Activated T-cell treated with anti-CD3 and anti-CD28 coated beads, Interleukin-2, amount 50 U/mL, for 24 hours (primary cell): ENCODE data around the gene MARK2.

ENCODE experiments used
- DNase-seq: peaks from one replicate; pipeline ENCODE4 v3.0.0-alpha.2; 2020
- H3K27ac Mint-ChIP-seq: 2 replicates; pipeline ENCODE4 v1.8.0; 2020; ENCODE audit warnings: mild to moderate bottlenecking, mixed read lengths
- H3K27me3 Mint-ChIP-seq: 2 replicates; pipeline ENCODE4 v1.8.0; 2020; ENCODE audit warnings: mixed read lengths
- H3K36me3 Mint-ChIP-seq: 2 replicates; pipeline ENCODE4 v1.8.0; 2020; ENCODE audit warnings: low read depth, mixed read lengths
- H3K4me1 Mint-ChIP-seq: 2 replicates; pipeline ENCODE4 v1.8.0; 2020; ENCODE audit warnings: low read depth, mixed read lengths
- H3K4me3 Mint-ChIP-seq: 2 replicates; pipeline ENCODE4 v1.8.0; 2020; ENCODE audit warnings: mild to moderate bottlenecking, moderate library complexity, mixed read lengths
- H3K9me3 Mint-ChIP-seq: 2 replicates; pipeline ENCODE4 v1.8.0; 2020; ENCODE audit warnings: mixed read lengths

MARK2 gene

DNA sequence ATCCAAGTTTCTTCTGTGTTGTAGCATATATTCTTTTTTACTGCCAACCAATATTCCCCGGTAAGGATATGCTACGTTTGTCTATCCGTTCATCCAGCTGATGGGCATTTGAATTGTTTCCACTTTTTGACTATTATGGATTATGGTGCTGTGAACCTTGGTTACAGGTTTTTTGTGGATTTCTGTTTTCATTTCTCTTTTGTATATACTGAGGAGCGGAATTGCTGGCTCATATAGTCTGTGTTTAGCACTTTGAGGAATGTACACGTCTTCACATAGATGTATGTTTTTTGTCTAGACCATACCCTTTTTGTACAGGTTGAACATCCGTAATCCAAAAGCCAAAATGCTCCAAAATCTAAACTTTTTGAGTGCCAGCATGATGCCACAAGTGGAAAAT lies 54.4 kb downstream of the MARK2 start:
- H3K27ac Mint-ChIP-seq = no peak overlapping the region
- no peak overlapping the region for H3K4me3 Mint-ChIP-seq
- H3K36me3 Mint-ChIP-seq = peaks cover 65% of the 10 kb centered on the region
- no peak for DNase-seq
- no peaks in the 10 kb centered on the region for H3K27me3 Mint-ChIP-seq
- peaks cover 60% of the 10 kb centered on the region for H3K4me1 Mint-ChIP-seq
- no peaks in the 10 kb centered on the region for H3K9me3 Mint-ChIP-seq

DNA sequence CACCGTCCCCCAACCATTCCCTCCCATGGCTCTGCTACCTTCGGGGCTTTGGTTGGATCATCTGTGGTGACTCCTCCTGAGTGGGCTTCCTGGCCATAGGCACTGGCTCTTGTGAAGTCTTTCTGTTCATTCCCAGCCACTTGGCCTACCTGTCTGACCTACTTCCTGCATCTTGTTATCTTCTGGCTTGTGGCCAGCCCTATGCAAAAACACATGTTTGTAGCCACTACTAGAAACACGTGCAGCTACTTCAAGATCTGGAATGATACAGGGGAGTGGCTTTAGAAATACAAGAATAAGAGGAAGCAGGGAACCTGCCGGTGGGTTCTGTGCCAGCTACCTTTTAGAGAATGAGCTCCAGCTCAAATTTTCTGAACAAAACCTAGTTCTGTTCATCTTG lies 57.2 kb downstream of the MARK2 start:
- peaks cover 85% of the 10 kb centered on the region for H3K36me3 Mint-ChIP-seq
- peaks cover 33% of the 10 kb centered on the region for H3K4me1 Mint-ChIP-seq
- H3K4me3 Mint-ChIP-seq = no peak overlapping the region
- H3K27me3 Mint-ChIP-seq = no peaks in the 10 kb centered on the region
- H3K27ac Mint-ChIP-seq = no peak overlapping the region
- no peaks in the 10 kb centered on the region for H3K9me3 Mint-ChIP-seq
- DNase-seq = no peak

DNA sequence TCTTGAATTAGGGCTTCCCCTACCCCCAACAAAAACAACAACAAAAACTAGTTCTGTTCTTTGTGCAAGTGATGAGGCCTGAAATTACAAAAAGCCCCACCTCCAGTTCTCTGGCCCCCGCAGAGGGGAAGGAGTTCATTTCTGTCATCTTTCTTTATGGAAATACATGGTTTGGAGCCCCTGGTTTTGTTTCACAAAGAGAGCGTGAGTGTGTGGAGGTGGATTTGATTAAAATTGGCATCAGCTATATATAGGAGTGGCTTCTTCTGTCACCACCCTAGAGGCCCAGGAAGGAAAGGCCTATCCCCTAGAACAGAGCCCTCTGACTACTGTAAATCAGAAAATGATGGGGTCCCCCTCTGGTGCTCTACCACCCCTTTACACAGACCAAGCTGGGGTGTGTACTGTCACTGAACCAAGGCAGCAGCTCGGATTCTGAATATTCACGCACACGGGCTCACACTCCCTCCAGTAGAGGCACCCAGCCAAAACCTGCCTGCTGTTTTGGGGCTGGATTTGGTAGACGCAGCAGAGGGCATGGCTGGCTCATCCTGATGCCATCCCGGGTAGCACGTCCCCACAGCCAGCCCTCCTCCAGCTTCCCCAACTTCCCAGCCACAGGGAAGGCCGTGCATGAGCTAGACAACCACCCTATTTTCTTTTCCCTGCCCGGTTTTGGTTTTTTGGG lies 58.7 kb downstream of the MARK2 start:
- peaks cover 18% of the 10 kb centered on the region for H3K4me1 Mint-ChIP-seq
- no peak for DNase-seq
- H3K27me3 Mint-ChIP-seq = no peaks in the 10 kb centered on the region
- H3K27ac Mint-ChIP-seq = peak overlapping the region; percentile 8
- H3K36me3 Mint-ChIP-seq = peaks cover 86% of the 10 kb centered on the region
- no peaks in the 10 kb centered on the region for H3K9me3 Mint-ChIP-seq
- H3K4me3 Mint-ChIP-seq = no peak overlapping the region

DNA sequence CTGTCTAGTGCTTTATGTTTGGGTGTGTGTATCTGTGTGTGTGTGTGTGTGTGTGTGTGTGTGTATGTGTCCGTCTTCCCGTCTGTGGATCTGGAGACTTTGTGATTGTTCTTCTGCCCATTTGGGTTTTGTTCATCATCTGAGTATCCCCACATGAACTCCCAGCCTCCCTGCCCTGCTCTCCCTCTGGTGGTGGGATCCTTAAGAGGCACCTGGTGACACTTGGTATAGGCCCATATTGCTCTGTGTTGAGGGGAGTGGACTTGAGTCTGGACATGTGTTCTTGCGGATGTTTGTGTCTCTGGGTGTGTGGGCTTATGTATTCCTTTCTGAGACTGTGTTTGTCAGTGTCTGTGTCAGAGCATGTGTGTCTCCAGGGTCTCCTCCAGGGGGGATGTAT lies 62.8 kb downstream of the MARK2 start:
- no peaks in the 10 kb centered on the region for H3K27me3 Mint-ChIP-seq
- H3K36me3 Mint-ChIP-seq = peaks cover 96% of the 10 kb centered on the region
- no peaks in the 10 kb centered on the region for H3K4me1 Mint-ChIP-seq
- DNase-seq = no peak
- H3K27ac Mint-ChIP-seq = no peak overlapping the region
- H3K9me3 Mint-ChIP-seq = no peaks in the 10 kb centered on the region
- H3K4me3 Mint-ChIP-seq = no peak overlapping the region

DNA sequence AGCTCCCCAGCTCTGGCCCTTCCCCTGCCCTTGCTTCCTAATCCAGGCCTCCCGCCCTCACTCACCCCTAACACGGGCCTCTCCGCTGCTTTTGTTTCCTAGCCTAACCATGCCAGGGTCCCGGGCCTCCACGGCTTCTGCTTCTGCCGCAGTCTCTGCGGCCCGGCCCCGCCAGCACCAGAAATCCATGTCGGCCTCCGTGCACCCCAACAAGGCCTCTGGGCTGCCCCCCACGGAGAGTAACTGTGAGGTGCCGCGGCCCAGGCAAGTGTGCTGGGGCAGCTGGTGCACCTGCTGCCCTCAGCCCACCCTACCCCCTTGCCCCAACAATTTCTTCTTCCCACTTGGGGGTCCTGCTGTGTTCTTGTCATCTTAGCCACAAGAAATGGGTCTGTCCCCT lies 65.0 kb downstream of the MARK2 start:
- Mint-ChIP-seq H3K4me1 (no peaks in the 10 kb centered on the region), H3K4me3 (no peak overlapping the region), H3K27ac (peak overlapping the region; percentile 7), H3K9me3 (no peaks in the 10 kb centered on the region), H3K36me3 (peaks cover 90% of the 10 kb centered on the region), H3K27me3 (no peaks in the 10 kb centered on the region)
- no peak for DNase-seq

DNA sequence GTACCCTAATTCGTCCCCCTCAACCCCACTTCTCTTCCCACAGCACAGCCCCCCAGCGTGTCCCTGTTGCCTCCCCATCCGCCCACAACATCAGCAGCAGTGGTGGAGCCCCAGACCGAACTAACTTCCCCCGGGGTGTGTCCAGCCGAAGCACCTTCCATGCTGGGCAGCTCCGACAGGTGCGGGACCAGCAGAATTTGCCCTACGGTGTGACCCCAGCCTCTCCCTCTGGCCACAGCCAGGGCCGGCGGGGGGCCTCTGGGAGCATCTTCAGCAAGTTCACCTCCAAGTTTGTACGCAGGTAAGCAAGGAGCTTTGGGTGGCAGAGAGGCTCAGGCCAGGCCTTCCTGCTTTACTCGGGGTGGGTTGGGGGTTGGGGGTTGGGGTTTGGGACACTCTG lies 65.8 kb downstream of the MARK2 start:
- no peaks in the 10 kb centered on the region for H3K27me3 Mint-ChIP-seq
- peaks cover 85% of the 10 kb centered on the region for H3K36me3 Mint-ChIP-seq

DNA sequence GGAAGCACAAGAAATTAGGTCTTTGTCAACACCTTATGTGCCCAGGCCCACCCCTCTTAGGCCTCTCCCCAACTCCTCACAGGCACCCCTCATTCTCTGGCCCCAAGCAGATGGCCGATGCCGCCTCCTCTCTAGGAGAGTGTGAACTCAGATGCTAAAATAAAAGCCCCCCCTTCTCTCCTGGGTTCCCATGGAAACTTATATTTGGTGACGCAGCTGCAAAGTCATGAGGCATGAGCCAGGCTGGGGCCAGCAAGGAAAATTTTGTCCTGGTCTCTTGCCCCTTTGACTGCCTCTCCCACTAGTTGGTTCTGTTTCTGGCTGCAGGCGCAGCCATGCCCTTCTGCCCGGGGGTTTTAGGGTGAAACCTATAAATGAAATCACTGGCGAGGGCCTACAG lies 66.3 kb downstream of the MARK2 start:
- no peak overlapping the region for H3K27ac Mint-ChIP-seq
- H3K27me3 Mint-ChIP-seq = no peaks in the 10 kb centered on the region
- DNase-seq = no peak
- peaks cover 85% of the 10 kb centered on the region for H3K36me3 Mint-ChIP-seq
- H3K4me1 Mint-ChIP-seq = no peaks in the 10 kb centered on the region
- H3K9me3 Mint-ChIP-seq = no peaks in the 10 kb centered on the region
- no peak overlapping the region for H3K4me3 Mint-ChIP-seq

More for the DNA sequence above, 65.8 kb downstream of the MARK2 start:
- Mint-ChIP-seq H3K9me3 (no peaks in the 10 kb centered on the region), H3K4me1 (no peaks in the 10 kb centered on the region), H3K4me3 (no peak overlapping the region), H3K27ac (no peak overlapping the region)
- DNase-seq = no peak

DNA sequence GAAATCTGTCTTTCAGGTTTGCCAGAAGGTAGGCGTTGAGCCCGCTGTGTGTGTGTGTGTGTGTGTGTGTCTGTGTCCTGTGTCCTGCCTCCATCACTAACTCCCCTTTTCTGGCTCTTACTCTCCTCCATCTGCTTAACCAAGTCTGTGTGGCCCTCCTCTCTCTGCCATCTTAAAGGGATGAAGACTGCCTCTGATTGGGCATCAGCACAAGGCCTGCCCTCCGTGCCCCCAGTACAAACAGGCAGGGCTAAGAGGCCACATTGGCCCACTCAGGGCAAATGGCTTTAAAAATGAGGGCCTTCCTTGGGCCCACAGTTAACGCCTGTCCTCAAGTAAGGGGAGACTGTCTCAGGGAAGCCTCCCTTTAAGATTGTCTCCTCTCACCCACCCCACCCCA lies 67.2 kb downstream of the MARK2 start:
- Mint-ChIP-seq H3K4me1 (no peaks in the 10 kb centered on the region), H3K9me3 (no peaks in the 10 kb centered on the region), H3K27ac (peak overlapping the region; percentile 55), H3K4me3 (no peak overlapping the region), H3K36me3 (peaks cover 80% of the 10 kb centered on the region), H3K27me3 (no peaks in the 10 kb centered on the region)
- no peak for DNase-seq

DNA sequence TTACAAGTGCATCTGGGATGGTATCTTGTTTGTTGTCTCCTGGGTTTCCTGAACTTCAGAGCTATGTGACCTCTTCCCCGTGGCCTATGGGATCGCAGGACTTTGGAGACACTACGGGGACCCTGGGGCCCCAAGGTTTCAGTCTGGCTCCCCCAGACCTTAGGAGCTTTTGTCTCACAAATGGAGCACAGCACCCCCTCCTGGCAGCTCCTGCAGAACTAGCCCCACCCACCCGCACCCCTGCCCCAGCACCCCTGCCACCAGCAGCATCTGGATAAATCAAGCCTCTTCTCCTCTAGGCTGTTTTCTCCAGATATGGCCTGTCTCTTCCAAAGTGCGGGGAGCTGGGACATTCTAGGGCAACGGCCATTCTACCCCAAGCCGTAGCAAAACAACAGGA lies 67.7 kb downstream of the MARK2 start:
- Mint-ChIP-seq H3K27ac (no peak overlapping the region), H3K4me1 (no peaks in the 10 kb centered on the region), H3K4me3 (no peak overlapping the region), H3K9me3 (no peaks in the 10 kb centered on the region), H3K27me3 (no peaks in the 10 kb centered on the region), H3K36me3 (peaks cover 78% of the 10 kb centered on the region)
- peak; percentile 66 for DNase-seq

DNA sequence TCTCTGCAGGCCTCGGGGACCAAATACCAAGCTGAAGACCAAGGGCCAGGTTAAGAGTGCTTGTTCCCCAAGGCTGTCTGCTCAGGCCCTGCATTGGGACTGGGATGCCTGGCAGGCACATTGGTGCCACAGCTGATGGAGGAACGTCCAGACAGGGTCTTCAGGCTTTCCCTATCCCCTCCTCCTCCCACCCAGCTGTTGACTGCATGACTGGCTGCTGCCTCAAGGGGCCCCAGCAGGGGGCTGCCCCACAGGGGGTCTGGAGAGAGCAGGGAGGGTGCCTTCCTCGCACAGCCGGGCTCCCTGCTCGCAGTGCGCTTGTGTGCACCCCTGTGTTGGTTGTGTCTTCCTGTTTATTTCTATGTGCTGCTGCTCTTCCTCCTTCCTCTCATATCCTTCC lies 68.2 kb downstream of the MARK2 start:
- no peak overlapping the region for H3K27ac Mint-ChIP-seq
- H3K4me1 Mint-ChIP-seq = no peaks in the 10 kb centered on the region
- no peak overlapping the region for H3K4me3 Mint-ChIP-seq
- H3K9me3 Mint-ChIP-seq = no peaks in the 10 kb centered on the region
- peaks cover 73% of the 10 kb centered on the region for H3K36me3 Mint-ChIP-seq
- no peaks in the 10 kb centered on the region for H3K27me3 Mint-ChIP-seq
- no peak for DNase-seq

DNA sequence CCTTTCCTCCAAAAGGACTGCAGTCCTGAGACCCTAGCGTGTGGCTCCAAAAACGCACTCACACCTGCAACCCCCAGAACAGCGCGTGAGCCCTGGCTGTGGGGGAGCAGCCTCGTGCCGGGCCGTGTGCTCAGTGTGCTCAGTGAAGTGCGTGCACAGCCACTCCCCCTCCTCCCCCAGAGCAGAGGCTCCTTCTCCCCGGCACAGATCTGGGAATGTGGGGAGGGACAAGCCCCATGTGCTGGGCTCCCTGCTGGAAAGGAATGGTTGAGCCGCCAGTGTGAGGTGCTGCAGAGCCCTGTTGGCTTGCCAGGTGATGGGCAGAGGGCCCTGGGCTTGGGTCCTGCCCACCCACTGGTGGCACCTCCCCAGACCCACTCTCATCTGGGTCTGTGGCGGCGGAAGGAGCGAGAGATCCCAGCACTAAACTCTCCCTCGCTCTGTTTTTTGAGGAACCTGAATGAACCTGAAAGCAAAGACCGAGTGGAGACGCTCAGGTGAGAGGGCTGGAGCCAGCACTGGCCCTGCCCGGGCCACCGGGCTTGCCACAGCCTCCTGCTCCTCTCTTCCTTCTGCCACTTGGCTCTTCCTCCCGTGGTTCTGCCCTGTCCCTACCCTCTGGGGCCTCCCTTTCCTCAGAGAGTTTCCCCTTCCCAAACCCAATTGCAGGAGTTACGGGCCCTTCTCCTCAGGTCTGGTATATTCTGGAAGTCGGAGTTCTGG lies 69.1 kb downstream of the MARK2 start:
- Mint-ChIP-seq H3K9me3 (no peaks in the 10 kb centered on the region), H3K4me3 (no peak overlapping the region), H3K27me3 (no peaks in the 10 kb centered on the region), H3K27ac (no peak overlapping the region), H3K4me1 (no peaks in the 10 kb centered on the region), H3K36me3 (peaks cover 64% of the 10 kb centered on the region)
- no peak for DNase-seq

DNA sequence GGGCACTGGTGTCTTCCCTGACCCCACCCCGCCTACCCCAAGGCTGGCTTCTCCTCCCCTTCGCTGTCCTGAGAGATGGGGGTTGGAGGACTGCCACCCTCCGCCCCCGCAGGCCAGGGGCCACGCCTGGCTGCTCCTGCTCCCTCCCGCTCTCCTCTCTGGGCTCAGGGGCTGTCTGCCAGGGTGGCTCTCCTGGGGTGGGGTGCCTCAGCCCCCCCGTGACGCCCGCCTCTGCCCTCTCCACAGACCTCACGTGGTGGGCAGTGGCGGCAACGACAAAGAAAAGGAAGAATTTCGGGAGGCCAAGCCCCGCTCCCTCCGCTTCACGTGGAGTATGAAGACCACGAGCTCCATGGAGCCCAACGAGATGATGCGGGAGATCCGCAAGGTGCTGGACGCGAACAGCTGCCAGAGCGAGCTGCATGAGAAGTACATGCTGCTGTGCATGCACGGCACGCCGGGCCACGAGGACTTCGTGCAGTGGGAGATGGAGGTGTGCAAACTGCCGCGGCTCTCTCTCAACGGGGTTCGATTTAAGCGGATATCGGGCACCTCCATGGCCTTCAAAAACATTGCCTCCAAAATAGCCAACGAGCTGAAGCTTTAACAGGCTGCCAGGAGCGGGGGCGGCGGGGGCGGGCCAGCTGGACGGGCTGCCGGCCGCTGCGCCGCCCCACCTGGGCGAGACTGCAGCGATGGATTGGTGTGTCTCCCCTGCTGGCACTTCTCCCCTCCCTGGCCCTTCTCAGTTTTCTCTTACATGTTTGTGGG lies 69.9 kb downstream of the MARK2 start:
- no peak for DNase-seq
- Mint-ChIP-seq H3K36me3 (peaks cover 56% of the 10 kb centered on the region), H3K27me3 (no peaks in the 10 kb centered on the region), H3K9me3 (no peaks in the 10 kb centered on the region), H3K4me1 (no peaks in the 10 kb centered on the region), H3K27ac (no peak overlapping the region), H3K4me3 (no peak overlapping the region)

DNA sequence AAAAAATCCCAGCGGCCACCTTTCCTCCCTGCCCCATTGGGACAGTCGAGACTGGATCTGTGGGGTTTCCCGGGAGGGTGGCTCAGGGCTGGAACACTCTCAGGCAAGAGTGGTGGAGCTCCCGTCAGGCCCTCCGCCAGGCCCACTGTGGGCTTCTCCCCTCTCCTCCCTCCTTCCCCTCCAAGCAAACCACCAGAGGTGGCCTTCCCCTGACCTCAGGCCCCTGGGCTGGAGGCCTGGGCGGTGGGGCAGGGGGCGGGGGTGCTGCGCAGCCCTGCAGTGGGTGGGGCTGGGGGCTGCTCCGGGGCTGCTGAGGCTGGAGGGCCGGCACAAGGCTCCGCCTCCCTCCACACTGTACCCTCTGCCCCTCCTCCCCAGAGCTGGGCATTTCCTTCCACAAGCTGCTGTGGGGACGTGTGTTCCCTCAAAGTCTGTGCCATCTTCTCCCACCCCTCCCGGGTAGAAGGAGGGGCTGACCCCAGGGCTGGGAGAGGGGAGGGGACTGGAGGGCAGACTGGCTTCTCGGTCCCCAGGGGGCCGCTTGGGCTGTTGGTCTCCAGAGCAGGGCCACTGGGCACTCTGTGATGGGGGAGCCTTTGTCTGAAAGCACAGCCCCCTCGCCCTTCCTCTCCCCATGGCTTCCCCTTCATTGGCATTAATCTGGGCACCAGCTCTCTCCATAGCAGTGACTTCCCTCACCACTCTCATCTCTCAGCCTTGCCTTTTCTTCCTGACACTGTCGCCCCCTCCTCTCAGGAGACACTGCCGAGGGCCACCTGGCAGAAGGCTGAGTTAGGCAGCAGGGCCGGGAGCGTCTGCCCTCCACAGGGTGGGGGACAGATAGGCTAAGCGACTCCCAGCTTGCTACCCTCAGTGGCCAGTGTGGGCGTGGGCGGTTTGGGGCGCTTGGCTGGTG lies 70.9 kb downstream of the MARK2 start:
- Mint-ChIP-seq H3K4me3 (no peak overlapping the region), H3K36me3 (peaks cover 45% of the 10 kb centered on the region), H3K9me3 (no peaks in the 10 kb centered on the region), H3K27ac (no peak overlapping the region), H3K4me1 (no peaks in the 10 kb centered on the region), H3K27me3 (no peaks in the 10 kb centered on the region)
- DNase-seq = no peak

DNA sequence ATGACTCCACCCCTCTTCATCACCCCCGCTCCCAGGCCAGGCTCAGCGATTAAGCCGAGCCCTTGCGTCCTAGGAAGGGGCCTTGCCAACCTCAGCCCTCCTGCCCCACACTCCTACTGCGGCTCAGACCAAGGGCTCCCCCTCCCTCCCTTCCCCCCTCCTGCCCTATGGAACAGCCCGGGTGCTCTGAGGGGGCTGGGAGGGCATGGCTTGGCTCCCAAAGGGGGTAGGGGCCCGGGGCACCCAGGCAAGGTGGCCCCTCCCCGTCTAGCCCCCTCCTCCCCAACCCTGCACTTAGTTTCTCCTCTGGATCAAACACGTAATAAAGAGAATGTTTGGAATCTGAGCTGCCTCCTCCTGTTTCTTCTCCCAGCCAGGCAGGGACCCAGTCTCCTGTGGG lies 71.8 kb downstream of the MARK2 start:
- Mint-ChIP-seq H3K36me3 (peaks cover 38% of the 10 kb centered on the region), H3K4me3 (no peak overlapping the region), H3K27me3 (peaks cover 3% of the 10 kb centered on the region), H3K9me3 (no peaks in the 10 kb centered on the region), H3K27ac (no peak overlapping the region), H3K4me1 (peaks cover 2% of the 10 kb centered on the region)
- no peak for DNase-seq
